GM13976 (cell line): ENCODE results near the gene COG7.

ENCODE experiments used
- DNase-seq: peaks from one replicate; pipeline ENCODE4 v3.0.0; 2012; ENCODE audit warnings: low spot score
- in situ Hi-C: fragments of 300-500 bp; cut with MboI; formaldehyde crosslinking; loops from one replicate; pipeline ENCODE4 v1.12.0; 2022; ENCODE audit warnings: low sequenced_read_pairs, mixed read lengths, inconsistent platforms; ENCODE audit not compliant: unreplicated experiment
- TF ChIP-seq, protein P1 (sequence below): IDR thresholded peaks from 2 replicates; pipeline ENCODE4 v1.5.1; 2012; ENCODE audit warnings: borderline replicate concordance, mild to moderate bottlenecking; ENCODE audit not compliant: insufficient read depth; ENCODE audit errors: extremely low read depth, missing control alignments, control extremely low read depth

The COG7 gene

DNA sequence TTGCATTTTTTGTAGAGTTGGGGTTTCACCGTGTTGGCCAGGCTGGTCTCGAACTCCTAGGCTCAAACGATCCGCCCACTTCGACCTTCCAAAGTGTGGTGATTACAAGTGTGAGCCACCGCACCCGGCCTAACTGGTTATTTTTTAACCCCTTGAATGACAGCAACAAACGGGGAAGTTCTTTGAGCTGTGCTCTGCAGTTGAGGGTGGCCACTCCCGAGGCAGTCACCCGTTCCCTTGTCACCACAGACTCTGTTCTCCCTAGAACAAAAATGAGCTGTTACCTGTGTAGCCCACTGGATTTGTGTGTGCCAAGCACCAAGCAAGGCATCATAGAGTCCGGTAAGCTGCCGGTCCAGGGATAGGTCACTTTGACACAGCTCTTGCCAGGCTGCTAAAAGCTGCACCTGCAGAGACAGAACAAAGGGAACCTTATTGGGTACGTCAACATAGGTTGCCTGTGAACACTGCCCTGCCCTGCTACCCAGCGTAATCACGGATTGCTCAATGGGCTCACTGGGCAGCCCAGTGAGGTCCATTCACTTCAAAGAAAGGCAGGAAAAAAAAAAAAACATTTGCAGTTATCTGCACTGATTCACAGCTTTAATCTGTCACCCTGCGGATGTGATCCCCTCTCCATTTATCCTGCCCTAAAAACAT, 19.6 kb downstream of the COG7 start:
- in situ Hi-C loops: loop anchor here (5.0 to 25.0 kb wide), 2 partner anchors 256 to 521 kb away; no protein-coding TSS in a partner anchor
- no peak for DNase-seq
- TF ChIP-seq, protein P1, sequence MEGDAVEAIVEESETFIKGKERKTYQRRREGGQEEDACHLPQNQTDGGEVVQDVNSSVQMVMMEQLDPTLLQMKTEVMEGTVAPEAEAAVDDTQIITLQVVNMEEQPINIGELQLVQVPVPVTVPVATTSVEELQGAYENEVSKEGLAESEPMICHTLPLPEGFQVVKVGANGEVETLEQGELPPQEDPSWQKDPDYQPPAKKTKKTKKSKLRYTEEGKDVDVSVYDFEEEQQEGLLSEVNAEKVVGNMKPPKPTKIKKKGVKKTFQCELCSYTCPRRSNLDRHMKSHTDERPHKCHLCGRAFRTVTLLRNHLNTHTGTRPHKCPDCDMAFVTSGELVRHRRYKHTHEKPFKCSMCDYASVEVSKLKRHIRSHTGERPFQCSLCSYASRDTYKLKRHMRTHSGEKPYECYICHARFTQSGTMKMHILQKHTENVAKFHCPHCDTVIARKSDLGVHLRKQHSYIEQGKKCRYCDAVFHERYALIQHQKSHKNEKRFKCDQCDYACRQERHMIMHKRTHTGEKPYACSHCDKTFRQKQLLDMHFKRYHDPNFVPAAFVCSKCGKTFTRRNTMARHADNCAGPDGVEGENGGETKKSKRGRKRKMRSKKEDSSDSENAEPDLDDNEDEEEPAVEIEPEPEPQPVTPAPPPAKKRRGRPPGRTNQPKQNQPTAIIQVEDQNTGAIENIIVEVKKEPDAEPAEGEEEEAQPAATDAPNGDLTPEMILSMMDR: no peak

DNA sequence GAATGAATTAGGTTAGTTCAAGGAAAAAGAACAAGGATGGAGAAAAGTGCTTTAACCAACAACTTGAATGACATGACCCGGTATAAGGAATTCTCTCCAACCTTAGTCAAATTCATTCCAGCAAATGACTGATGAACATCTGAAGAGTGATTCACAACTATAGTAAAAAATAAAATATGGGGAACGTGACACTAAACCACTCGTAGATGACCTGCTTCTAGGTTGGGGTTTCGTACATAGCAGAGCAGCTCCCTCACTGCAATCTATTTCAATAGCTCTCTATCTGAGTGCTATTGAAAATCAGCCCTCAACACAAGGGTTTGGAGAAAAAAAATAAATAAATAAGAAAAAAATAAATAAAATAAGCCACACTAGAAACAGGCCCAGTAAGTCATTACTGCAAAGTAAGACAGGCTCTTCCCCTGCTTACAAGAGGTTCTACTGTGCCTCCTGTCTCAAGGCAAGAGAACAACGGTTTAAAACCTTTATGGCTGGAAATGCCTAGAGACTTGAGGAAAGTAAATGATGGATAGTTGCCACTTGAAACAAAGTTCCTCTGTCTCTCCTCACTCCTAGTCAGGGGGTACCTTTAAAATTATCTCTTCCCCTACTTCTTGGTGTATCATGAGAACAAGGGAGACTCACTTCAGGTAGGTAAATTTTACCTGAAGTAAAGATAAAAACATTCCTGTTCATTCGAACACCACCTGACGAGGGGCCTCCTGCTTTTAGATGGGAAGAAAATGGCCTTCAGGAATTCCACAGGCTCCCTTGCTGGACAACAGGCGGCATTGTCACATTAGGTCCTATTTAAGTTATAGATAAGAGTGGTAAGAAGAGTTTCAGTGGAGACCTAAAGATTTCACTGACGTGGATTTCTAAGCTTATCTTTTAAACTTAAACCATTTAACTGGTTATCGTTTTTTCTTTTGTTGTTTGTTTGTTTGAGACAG, 20.5 kb downstream of the COG7 start:
- TF ChIP-seq, protein P1: no peak
- DNase-seq: no peak
- in situ Hi-C loops: loop anchor here (5.0 to 25.0 kb wide), 2 partner anchors 255 to 520 kb away; no protein-coding TSS in a partner anchor

DNA sequence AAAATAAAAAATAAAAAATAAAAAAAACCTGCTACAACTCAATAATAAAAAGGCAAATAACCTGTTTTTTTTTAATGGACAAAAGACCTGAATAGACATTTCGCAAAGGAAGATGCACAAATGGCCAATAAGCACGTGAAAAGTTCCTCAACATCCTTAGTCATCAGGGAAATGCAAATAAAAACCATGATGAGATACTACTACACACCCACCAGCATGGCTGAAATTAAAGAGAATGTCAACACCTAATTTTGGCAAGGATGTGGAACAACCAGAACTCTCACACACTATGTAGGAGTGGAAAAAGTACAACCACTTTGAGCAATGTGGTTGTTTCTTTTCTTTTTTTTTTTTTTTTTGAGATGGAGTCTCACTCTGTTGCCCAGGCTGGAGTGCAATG, 24.6 kb downstream of the COG7 start:
- in situ Hi-C loops: loop anchor here (25.0 kb wide), 1 partner anchor 516 kb away; no protein-coding TSS in a partner anchor
- TF ChIP-seq, protein P1: no peak
- DNase-seq: no peak

DNA sequence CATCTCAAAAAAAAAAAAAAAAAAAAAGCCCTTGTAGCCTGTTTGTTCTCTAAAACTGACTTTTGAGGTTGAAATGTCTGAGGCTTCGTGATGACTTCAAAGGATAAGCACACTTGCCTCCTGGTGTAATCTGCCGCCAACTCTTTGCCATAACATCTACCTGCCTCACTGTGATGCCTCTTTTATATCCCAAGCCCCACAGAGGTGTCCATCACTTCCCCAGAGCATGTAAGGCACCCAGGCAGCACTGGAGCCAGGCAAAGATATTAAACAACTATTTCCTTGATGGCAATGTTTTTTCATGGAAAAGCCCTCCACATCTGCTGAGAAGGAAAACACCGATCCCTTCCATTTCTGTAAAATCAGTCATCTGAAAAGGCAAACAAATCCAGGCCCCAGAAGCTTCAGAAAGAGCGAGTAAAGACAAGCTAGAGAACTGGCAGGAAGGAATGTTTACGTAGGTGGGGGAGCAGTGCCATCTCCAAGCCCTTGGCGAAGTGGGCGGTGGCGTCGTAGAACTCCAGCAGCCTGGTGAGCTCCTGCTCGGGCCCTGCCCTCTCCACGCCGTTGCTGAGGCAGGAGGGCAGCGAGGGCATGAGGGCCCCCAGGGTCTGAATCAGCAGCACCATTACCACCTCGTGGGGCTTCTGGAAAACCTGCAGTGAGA, 28.6 kb downstream of the COG7 start:
- TF ChIP-seq, protein P1: no peak
- DNase-seq: no peak
- in situ Hi-C loops: no loop called here

DNA sequence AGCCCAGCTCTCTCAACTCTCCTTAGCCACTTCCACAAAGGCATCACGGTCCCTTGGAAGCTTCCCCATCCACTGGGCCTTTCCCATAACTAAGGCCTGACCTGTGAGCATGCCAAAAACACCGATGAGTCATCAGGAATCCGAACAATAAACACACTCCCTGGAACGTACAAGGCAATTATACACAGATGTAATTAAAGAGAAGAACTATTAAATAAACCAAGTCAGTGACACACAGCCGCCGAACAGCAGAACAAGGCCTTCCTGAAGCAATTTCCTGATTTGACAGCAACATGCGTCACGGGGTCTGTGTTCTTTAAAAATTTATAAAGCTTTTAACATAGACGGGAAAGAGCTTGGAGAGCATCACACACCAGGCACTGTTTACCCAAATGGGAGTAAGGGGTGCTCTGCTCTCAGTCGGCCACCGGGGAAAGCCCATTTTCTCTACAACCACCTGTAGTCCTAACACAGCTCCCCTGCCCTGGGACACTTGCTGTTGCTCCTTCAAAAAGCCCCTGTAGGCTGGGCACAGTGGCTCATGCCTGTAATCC, 29.4 kb downstream of the COG7 start:
- no peak for DNase-seq
- TF ChIP-seq, protein P1: no peak
- in situ Hi-C loops: no loop called here

DNA sequence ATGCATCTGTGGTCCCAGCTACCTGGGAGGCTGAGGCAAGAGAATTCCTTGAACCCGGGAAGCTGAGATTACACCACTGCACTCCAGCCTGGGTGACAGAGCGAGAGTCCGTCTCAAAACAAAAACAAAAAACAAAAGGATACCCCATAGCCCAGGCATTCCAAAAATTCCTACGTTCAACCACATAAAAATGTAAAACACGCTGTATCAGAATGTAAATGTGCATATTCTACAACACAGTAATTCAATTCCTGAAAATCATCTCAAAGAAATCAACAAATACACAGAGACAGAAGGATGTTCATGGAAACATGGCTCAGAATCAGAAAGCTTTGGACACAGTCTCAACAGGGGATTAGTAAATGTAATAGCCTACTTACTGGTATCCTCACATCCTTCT, 33.0 kb downstream of the COG7 start:
- DNase-seq: no peak
- TF ChIP-seq, protein P1: no peak
- in situ Hi-C loops: no loop called here
